ENCODE results near the gene DBF4.

DNA sequence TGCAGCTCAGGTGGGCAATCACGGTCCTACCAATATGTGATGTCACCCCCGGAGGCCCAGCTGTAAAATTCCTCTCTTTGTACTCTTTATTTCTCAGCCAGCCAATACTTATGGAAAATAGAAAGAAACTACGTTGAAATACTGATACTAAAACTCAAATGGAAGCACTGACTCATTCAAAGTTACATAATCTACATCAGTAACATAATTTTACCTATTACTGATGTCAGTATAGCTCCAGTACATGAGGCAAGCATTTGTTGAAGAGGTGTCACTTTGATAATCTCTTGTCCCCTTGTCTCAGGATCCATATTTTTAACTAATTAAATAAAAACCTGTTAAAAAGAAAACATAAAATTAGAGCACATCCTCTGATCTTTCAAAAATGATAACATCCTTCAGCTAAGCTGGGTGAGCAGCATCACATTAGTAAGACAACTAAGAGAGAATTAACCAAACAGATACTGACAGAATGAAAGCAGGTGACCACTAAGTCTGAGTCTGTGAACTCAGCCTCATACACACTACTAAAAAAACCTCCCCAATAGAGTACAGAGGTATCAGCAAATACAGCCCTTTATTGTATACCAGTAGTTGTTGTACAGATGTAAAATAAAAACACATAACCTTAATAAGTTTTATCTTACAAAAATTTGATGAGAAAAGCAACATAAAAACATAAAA, 17.7 kb upstream of the DBF4 start:
- TF ChIP-seq, protein P1, sequence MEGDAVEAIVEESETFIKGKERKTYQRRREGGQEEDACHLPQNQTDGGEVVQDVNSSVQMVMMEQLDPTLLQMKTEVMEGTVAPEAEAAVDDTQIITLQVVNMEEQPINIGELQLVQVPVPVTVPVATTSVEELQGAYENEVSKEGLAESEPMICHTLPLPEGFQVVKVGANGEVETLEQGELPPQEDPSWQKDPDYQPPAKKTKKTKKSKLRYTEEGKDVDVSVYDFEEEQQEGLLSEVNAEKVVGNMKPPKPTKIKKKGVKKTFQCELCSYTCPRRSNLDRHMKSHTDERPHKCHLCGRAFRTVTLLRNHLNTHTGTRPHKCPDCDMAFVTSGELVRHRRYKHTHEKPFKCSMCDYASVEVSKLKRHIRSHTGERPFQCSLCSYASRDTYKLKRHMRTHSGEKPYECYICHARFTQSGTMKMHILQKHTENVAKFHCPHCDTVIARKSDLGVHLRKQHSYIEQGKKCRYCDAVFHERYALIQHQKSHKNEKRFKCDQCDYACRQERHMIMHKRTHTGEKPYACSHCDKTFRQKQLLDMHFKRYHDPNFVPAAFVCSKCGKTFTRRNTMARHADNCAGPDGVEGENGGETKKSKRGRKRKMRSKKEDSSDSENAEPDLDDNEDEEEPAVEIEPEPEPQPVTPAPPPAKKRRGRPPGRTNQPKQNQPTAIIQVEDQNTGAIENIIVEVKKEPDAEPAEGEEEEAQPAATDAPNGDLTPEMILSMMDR (IDR thresholded peaks at IDR 0.05) = no peak
- no peak for TF ChIP-seq POLR2A (IDR thresholded peaks at IDR 0.05)
- TF ChIP-seq EP300 (IDR thresholded peaks at IDR 0.05; ENCODE audit: low read depth) = no peak
- TF ChIP-seq POLR2AphosphoS5 (IDR thresholded peaks at IDR 0.05) = no peak

All from transverse colon (tissue), 4 donors.